Stimulated activated CD8-positive, alpha-beta memory T cell treated with anti-CD3 and anti-CD28 coated beads, Interleukin-7, amount 100 ng/mL, for 1 hour (primary cell): ENCODE measurements around the gene SNX9.

Source experiments
- DNase-seq, 2 donors: peaks; one replicate each; pipeline ENCODE4 v3.0.0-alpha.2; 2020; ENCODE audit warnings: low read depth in 2 of 2

Gene SNX9

GRCh38 chr6:157994125-157994795, 171.2 kb downstream of the SNX9 start:
- DNase-seq = no peak
